Subcutaneous adipose tissue (tissue), 4 donors: ENCODE measurements around the gene CDKN1B. TPM values are rescaled to one million over a fixed set of nuclear protein-coding genes. Genes with fewer than 3 reads are reported as not detected.

ENCODE experiments used
- total RNA-seq, 4 donors: library from RNA; depleted of rRNA; stranded (reverse); fragments of >200 nt; gene quantifications; one replicate each; pipeline ENCODE4 v1.1.0, GENCODE V29; 2016
- TF ChIP-seq, protein P1 (sequence below): fragments of 450-650 bp; IDR thresholded peaks from one replicate; pipeline ENCODE4 v1.5.1; 2016; ENCODE audit warnings: low read depth, mild to moderate bottlenecking, control low read depth, antibody characterized with exemption, moderate library complexity

The CDKN1B gene
- total RNA-seq, 4 donors from 2014 or later = 45.3 to 76.0 (median 64.9) TPM

DNA sequence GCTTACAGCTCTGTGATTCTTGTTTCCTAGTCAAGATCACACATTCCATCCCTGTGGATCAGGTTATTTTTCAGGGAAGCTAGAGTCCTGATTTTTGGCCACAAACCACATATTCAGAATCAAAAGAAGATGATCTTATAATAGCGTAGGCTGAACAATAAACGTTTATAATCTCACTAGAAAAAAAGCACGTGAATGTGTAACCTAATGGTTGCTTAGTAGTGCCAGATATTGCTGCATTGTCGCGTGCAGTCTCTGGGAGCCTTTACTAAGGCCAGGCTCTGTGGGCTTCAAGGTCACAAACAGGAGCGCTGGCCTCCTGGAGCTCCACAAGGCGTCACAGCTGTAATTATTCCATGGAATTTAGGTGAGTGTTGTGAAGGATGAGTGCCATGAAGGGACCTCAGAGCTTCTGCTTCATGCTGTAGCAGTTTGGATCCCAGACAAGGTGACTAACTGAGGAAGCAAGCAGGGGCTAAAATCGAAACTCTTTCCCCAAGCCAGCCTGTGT lies 17.4 kb downstream of the CDKN1B start:
- TF ChIP-seq, protein P1, sequence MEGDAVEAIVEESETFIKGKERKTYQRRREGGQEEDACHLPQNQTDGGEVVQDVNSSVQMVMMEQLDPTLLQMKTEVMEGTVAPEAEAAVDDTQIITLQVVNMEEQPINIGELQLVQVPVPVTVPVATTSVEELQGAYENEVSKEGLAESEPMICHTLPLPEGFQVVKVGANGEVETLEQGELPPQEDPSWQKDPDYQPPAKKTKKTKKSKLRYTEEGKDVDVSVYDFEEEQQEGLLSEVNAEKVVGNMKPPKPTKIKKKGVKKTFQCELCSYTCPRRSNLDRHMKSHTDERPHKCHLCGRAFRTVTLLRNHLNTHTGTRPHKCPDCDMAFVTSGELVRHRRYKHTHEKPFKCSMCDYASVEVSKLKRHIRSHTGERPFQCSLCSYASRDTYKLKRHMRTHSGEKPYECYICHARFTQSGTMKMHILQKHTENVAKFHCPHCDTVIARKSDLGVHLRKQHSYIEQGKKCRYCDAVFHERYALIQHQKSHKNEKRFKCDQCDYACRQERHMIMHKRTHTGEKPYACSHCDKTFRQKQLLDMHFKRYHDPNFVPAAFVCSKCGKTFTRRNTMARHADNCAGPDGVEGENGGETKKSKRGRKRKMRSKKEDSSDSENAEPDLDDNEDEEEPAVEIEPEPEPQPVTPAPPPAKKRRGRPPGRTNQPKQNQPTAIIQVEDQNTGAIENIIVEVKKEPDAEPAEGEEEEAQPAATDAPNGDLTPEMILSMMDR = no peak

DNA sequence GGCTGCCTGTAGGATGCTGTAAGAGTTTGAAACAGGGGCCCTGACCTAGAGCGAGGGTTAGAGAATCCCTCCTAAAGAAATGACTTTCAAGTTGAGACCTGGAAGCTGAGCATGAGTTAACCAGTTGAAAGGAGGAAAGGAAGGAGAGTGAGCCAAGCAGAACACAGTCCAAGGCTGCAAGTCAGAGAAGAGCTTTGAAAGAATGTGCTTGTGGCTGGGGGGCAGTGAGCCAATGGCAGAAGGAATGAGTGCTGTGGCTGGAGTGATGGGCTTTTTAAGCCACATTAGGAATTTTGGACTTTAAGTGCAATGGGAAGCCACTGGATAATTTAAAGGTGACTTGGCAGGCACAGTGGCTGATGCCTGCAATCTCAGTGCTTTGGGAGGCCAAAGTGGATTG lies 18.1 kb downstream of the CDKN1B start:
- TF ChIP-seq, protein P1 = no peak

DNA sequence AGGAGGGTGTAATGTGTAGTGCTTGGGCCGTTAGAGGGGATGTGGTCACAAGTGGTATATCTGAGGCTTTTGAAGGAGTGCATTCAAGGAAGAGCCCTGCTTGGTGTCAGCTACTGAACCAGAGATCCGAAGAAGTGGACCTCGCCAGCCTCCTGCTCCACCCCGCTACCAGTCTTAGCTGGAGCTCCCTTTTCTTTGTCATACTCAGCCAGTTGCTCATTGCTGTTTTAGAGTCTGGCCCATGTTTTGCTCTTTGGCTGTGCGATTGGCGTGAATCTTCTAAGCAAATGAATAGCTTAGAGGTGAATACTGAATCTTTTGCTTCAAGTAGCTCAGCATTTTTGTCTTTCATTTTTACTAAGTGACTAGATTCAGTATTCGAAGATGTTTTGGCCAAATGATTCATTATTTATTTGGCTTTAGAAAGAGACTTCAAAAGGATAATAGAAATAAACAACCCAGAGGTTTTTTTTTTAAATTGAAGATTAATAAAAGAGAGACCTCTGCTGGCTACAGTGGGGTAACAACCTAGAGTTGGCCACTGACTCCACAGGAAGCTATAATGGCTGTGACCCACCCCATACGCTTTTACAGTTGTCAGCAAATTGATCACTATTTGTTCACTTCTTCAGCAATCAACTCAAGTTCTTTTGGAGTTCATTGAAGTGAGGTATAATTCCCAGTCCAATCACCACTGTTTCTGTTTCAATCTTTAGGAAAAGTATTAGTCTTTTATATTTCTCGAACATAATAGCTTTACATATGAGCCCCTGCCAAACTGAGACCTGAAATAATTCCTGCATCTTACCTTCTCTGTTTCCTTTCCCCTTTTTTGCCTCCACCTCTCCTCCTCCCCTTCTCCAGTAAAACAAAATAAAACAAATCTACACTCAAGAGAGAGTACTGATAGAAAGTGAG lies 19.9 kb downstream of the CDKN1B start:
- TF ChIP-seq, protein P1 = no peak

DNA sequence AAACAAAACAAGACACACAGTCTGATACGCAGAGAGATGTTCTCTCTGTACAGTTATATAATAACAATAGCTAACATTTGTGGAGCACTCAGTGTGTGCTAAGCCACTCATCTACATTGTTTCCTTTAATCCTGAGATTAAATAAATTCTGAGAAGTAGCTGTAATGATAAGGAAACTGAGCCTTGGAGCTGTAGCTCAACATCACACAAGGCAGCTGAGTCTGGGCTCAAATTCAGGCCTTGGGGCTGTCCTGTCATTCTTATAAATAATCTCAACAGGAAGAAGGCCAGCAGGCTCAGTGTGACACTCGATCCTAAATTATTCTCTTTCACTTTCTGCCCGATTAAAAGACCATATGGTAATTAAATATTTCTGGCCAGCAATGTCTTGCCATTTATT lies 24.5 kb downstream of the CDKN1B start:
- TF ChIP-seq, protein P1 = no peak

DNA sequence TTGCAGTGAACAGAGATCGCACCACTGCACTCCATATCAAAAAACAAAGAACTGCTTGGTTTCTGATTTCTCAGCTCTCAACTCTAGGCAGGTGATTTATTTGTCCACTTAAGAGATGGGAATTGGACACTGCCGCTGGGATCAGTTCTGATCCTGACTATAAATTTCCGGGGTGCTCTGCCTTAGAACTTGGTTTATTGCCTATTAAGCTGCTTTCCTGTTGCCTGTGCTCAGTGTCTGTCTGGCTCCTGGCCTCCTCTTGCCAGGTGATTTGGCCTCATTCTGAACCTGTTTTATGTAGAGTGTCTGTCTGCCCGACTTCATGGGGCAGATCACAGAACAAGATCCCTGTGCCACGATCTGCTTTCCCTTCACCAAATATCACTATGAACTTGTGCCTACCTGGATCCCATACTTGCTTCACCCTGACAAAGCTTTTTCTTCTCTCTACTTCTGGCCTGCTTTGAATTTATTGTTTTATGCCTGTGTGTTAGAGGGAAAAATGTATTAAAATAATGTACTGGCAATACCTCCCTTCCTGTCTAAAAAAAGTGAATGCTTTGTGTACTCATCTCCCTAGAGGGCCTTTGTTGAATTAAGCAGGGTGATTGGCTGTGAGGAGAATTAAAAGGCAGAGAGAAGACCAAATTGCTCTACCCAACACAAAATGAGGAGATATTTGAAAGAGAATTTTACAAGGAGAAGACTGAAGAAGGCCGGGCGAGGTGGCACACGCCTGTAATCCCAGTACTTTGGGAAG lies 27.6 kb downstream of the CDKN1B start:
- TF ChIP-seq, protein P1 = no peak

DNA sequence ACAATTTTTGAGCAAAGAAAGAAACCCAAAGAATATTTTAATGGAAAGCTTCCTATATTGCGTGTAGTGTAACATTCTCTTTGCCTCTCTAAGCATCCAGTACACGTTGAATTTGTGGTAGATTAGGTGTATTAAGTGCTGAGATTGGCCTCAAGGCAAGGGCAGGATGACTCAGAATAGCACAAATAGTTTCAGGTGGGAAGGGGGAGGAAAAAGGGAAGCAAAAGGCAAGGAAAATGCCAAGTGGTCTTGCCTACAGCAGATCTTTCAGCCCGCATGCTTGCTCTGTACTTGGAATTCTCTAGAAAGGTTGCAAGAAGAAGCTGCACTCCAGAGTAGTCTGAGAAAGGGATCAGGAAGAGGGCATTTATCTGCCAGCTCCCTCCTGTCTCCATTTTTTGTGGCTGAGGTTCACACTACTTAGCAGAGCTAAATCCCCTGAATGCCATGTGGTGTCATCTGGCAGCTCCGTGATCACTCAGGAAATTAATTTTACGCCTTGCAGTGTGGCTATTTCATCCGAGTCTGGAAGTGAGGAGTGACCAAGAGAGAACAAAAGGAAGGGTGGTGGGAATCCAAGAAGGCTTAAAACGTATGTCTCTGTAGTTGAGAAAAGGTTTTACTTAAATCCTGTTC lies 28.5 kb downstream of the CDKN1B start:
- TF ChIP-seq, protein P1 = no peak

DNA sequence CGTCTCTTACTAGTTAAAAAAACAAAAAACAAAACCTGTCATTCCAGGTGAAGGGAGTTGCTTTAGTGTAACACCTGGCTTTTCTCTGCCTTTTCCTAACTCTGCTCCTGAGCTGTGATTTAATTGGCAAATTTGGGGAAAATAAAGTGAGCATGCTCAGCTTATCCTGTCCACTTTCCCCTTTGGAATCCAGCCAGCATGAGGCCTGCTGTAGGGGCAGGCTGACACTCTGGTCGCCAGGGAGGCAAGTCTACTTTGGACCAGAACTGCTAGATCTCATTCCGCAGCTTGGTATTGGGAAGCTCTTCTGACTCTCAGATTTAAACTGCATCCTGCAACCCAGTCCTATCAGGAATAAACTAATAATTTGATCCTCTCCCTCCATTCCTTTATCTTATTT lies 30.1 kb downstream of the CDKN1B start:
- TF ChIP-seq, protein P1 = no peak
